ENCODE data around the gene SRGAP3. TPM values are rescaled to one million over a fixed set of nuclear protein-coding genes. Genes with fewer than 3 reads are reported as not detected.

SRGAP3 gene
- total and polyA plus RNA-seq, 10 of the 15 experiments (the other 5 are each of a cell fraction or from before 2014, with no cell fraction given) = 0.32 to 1.7 (median 0.99) TPM

GRCh38 chr3:9147896-9148266 lies 101.6 kb downstream of the SRGAP3 start:
- no TSS peak for BruUV-seq (replicated peaks)
- no peak overlapping the region for H3K9ac ChIP-seq (ENCODE audit: control insufficient read depth, insufficient read depth, low read length)
- ATAC-seq (no peak), FAIRE-seq (no peak), DNase-seq (ENCODE audit: low read depth, low spot score) (no peak)
- no peaks in the 10 kb centered on the region for H4K20me1 ChIP-seq (ENCODE audit: control insufficient read depth, insufficient read depth)
- H3K9me3 ChIP-seq (replicated peaks; ENCODE audit: control insufficient read depth, insufficient read depth, low read length) = no peaks in the 10 kb centered on the region; the same call in 2 of the 3 replicates
- no peak overlapping the region for H3K4me3 ChIP-seq
- TF ChIP-seq EZH2 (IDR thresholded peaks at IDR 0.05; ENCODE audit: borderline replicate concordance, control insufficient read depth, low read depth, low read length) (no peak), YBX1 (IDR thresholded peaks at IDR 0.05) (no peak), BRCA1 (IDR thresholded peaks at IDR 0.05; ENCODE audit: low read depth, low read length) (no peak), FOS (IDR thresholded peaks at IDR 0.05; ENCODE audit: borderline replicate concordance, extremely low read depth, insufficient read length) (no peak), MTA3 (IDR thresholded peaks at IDR 0.05; ENCODE audit: borderline replicate concordance, low read length) (no peak), KDM1A (IDR thresholded peaks at IDR 0.05; ENCODE audit: borderline replicate concordance) (no peak), KLF5 (IDR thresholded peaks at IDR 0.05; ENCODE audit: partially characterized antibody) (no peak), IRF5 (IDR thresholded peaks at IDR 0.05; ENCODE audit: borderline replicate concordance) (no peak), MTA2 (IDR thresholded peaks at IDR 0.05; ENCODE audit: low read depth) (no peak), WRNIP1 (IDR thresholded peaks at IDR 0.05; ENCODE audit: borderline replicate concordance, low read depth, low read length) (no peak), DPF2 (IDR thresholded peaks at IDR 0.05) (no peak), TBL1XR1 (IDR thresholded peaks at IDR 0.05; ENCODE audit: low read depth, low read length) (no peak), PBX3 (IDR thresholded peaks at IDR 0.05; ENCODE audit: insufficient replicate concordance, low read depth, low read length) (no peak), E2F4 (IDR thresholded peaks at IDR 0.05; ENCODE audit: low read depth, low read length) (no peak), ZBED1 (IDR thresholded peaks at IDR 0.05; ENCODE audit: borderline replicate concordance) (no peak), MEF2A (IDR thresholded peaks at IDR 0.05; ENCODE audit: insufficient read depth, low read depth, low read length) (no peak), SUPT20H (IDR thresholded peaks at IDR 0.05; ENCODE audit: borderline replicate concordance, control insufficient read depth, low read depth, low read length) (no peak), BCL11A (IDR thresholded peaks at IDR 0.05; ENCODE audit: low read depth, low read length) (no peak)
- ChIA-PET CTCF (no interaction called here), RAD21 (ENCODE audit: unreplicated experiment) (no interaction called here), SMC1A (ENCODE audit: uncharacterized antibody, unreplicated experiment) (no interaction called here), POLR2A (no interaction called here)
- no peaks in the 10 kb centered on the region for H3K36me3 ChIP-seq (ENCODE audit: control insufficient read depth in 2 of 2, insufficient read depth in 2 of 2, low read length in 1 of 2)
- intact Hi-C loops (cut with micrococcal nuclease; ENCODE audit: unreplicated experiment) (no loop called here), in situ Hi-C loops (cut with MboI) (no loop called here)
- H3K79me2 ChIP-seq (ENCODE audit: control insufficient read depth, insufficient read depth, low read length) = no peaks in the 10 kb centered on the region
- no peak overlapping the region for H3K4me2 ChIP-seq (ENCODE audit: control insufficient read depth, insufficient read depth)
- no peaks in the 10 kb centered on the region; a peak in 1 of 4 replicates for H3K27me3 ChIP-seq (replicated peaks in 1 of 2; ENCODE audit: control insufficient read depth in 2 of 2, insufficient read depth in 2 of 2, low read length in 1 of 2)
- H3K27ac ChIP-seq (ENCODE audit: control insufficient read depth, insufficient read depth) = no peak overlapping the region
- H3K4me1 ChIP-seq (ENCODE audit: control insufficient read depth, insufficient read depth, low read length) = peaks cover 8% of the 10 kb centered on the region
- WGBS (ENCODE audit: insufficient coverage, insufficient replicate concordance, low lambda C conversion rate, missing lambda C conversion rate) = 57% methylated on average over 7 of the region's 7 CpGs
- no peak overlapping the region for H2AFZ ChIP-seq (ENCODE audit: control insufficient read depth, low read depth, low read length)
